A673 (cell line): ENCODE results near the gene GPC6.

ENCODE experiments used
- EZH2 ChIP-seq: fragments of 200-600 bp; sonication (generic); IDR thresholded peaks from 2 replicates; pipeline ENCODE4 v1.6.1; 2017; ENCODE audit warnings: borderline replicate concordance, low read depth, mild to moderate bottlenecking, mixed read lengths, antibody characterized with exemption, low read length; ENCODE audit not compliant: poor library complexity, severe bottlenecking
- TF ChIP-seq, protein P1 (sequence below): fragments of 300-800, 200-600 bp; sonication (generic); conservative IDR thresholded peaks from 2 replicates; pipeline ENCODE4 v1.5.1; 2017; ENCODE audit warnings: low read depth, mild to moderate bottlenecking, antibody characterized with exemption, low read length, moderate library complexity, mixed read lengths

DNA sequence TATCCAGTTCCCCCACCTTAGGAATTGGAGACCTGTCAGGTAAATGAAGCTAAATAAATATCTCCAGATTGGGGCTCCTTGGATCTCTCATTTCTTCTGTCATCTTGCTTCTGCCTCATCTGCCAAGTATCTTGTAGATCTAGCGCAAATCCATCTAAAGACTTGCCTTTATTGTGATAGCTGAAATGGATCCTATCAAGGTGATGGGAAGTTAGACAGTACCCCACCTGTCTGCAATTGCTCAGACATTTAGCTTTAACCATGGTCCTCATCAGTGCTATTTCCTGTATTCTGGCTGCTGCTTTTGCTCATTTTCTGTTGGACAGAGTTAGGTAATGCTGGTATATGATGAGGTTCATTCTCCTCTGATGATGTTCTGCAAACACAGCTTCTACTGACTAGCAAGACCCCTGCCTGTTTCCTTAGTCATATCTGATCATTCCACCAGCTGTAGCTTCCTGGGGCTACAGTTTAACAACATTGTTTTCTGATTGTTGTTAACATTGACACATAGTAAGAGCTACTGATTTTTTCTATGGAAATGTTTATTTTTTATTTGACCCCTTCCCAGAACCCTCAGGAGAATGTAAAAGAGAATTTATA is 912.9 kb downstream of the GPC6 start:
- TF ChIP-seq, protein P1, sequence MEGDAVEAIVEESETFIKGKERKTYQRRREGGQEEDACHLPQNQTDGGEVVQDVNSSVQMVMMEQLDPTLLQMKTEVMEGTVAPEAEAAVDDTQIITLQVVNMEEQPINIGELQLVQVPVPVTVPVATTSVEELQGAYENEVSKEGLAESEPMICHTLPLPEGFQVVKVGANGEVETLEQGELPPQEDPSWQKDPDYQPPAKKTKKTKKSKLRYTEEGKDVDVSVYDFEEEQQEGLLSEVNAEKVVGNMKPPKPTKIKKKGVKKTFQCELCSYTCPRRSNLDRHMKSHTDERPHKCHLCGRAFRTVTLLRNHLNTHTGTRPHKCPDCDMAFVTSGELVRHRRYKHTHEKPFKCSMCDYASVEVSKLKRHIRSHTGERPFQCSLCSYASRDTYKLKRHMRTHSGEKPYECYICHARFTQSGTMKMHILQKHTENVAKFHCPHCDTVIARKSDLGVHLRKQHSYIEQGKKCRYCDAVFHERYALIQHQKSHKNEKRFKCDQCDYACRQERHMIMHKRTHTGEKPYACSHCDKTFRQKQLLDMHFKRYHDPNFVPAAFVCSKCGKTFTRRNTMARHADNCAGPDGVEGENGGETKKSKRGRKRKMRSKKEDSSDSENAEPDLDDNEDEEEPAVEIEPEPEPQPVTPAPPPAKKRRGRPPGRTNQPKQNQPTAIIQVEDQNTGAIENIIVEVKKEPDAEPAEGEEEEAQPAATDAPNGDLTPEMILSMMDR, result no peak
- TF ChIP-seq EZH2, result no peak
